ENCODE data around the gene ZNF74. TPM values are rescaled to one million over a fixed set of nuclear protein-coding genes. Genes with fewer than 3 reads are reported as not detected.

ZNF74 gene
- total and polyA plus RNA-seq, 4 donors: 4.1 to 17.6 (median 8.6) TPM

DNA sequence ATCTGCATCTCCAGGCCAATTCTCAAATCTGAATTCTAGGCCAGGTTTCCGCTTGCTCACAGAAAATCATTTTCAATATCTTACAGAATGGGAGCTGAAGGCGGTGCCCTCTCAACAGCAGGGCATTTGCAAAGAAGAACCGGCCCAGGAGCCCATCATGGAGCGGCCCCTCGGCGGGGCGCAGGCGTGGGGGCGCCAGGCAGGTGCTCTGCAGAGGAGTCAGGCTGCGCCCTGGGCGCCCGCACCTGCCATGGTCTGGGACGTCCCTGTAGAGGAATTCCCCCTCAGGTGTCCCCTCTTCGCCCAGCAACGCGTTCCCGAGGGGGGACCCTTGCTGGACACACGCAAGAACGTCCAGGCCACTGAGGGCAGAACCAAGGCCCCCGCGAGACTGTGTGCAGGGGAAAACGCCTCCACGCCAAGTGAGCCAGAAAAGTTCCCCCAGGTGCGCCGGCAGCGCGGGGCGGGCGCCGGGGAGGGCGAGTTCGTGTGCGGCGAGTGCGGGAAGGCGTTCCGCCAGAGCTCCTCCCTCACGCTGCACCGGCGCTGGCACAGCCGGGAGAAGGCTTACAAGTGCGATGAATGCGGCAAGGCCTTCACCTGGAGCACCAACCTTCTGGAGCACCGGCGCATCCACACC is 11.5 kb downstream of the ZNF74 start:
- H3K27ac ChIP-seq (ENCODE audit: low read depth in 1 of 2, low read length in 1 of 2): no peak overlapping the region
- H3K4me3 ChIP-seq: no peak overlapping the region
- DNase-seq (no peak), ATAC-seq (ENCODE audit: insufficient read depth, low FRiP score) (no peak)
- H3K4me1 ChIP-seq (ENCODE audit: control insufficient read depth in 5 of 5, insufficient read depth in 5 of 5, low read length in 5 of 5): peaks cover 0 to 2% (median 0%) of the 10 kb centered on the region in 5 donors
- H3K36me3 ChIP-seq (ENCODE audit: control insufficient read depth in 4 of 4, insufficient read depth in 4 of 4, low read length in 4 of 4): peaks cover 0 to 37% (median 14%) of the 10 kb centered on the region in 4 donors
- WGBS, 2 donors: 98% methylated on average over 43 to 45 of the region's 45 CpGs
- H3K9ac ChIP-seq (ENCODE audit: insufficient read depth in 1 of 2, low read length in 2 of 2): no peak overlapping the region
- no peaks in the 10 kb centered on the region for H3K9me3 ChIP-seq (ENCODE audit: control insufficient read depth in 4 of 4, insufficient read depth in 3 of 4, low read length in 3 of 4)
- TF ChIP-seq, protein P1, sequence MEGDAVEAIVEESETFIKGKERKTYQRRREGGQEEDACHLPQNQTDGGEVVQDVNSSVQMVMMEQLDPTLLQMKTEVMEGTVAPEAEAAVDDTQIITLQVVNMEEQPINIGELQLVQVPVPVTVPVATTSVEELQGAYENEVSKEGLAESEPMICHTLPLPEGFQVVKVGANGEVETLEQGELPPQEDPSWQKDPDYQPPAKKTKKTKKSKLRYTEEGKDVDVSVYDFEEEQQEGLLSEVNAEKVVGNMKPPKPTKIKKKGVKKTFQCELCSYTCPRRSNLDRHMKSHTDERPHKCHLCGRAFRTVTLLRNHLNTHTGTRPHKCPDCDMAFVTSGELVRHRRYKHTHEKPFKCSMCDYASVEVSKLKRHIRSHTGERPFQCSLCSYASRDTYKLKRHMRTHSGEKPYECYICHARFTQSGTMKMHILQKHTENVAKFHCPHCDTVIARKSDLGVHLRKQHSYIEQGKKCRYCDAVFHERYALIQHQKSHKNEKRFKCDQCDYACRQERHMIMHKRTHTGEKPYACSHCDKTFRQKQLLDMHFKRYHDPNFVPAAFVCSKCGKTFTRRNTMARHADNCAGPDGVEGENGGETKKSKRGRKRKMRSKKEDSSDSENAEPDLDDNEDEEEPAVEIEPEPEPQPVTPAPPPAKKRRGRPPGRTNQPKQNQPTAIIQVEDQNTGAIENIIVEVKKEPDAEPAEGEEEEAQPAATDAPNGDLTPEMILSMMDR (IDR thresholded peaks at IDR 0.05; ENCODE audit: control extremely low read depth, extremely low read depth): no peak
- H3K27me3 ChIP-seq (ENCODE audit: control insufficient read depth in 3 of 3, insufficient read depth in 3 of 3, low read length in 2 of 3): no peaks in the 10 kb centered on the region

- peaks cover 0 to 2% (median 0%) of the 10 kb centered on the region in 5 donors for H3K4me1 ChIP-seq (ENCODE audit: control insufficient read depth in 5 of 5, insufficient read depth in 5 of 5, low read length in 5 of 5)
- no peak overlapping the region for H3K9ac ChIP-seq (ENCODE audit: insufficient read depth in 1 of 2, low read length in 2 of 2)
- peaks cover 0 to 36% (median 13%) of the 10 kb centered on the region in 4 donors for H3K36me3 ChIP-seq (ENCODE audit: control insufficient read depth in 4 of 4, insufficient read depth in 4 of 4, low read length in 4 of 4)
- WGBS, 2 donors: 95 to 96% methylated on average over 62 of the region's 62 CpGs
- H3K27ac ChIP-seq (ENCODE audit: low read depth in 1 of 2, low read length in 1 of 2): no peak overlapping the region
- H3K4me3 ChIP-seq: no peak overlapping the region
- TF ChIP-seq, protein P1 (IDR thresholded peaks at IDR 0.05; ENCODE audit: control extremely low read depth, extremely low read depth): no peak
- no peaks in the 10 kb centered on the region for H3K27me3 ChIP-seq (ENCODE audit: control insufficient read depth in 3 of 3, insufficient read depth in 3 of 3, low read length in 2 of 3)
- ATAC-seq (ENCODE audit: insufficient read depth, low FRiP score): no peak
- no peak for DNase-seq
- H3K9me3 ChIP-seq (ENCODE audit: control insufficient read depth in 4 of 4, insufficient read depth in 3 of 4, low read length in 3 of 4): no peaks in the 10 kb centered on the region
Measured at GRCh38 chr22:20405931-20406685, 12.2 kb downstream of the ZNF74 start.

DNA sequence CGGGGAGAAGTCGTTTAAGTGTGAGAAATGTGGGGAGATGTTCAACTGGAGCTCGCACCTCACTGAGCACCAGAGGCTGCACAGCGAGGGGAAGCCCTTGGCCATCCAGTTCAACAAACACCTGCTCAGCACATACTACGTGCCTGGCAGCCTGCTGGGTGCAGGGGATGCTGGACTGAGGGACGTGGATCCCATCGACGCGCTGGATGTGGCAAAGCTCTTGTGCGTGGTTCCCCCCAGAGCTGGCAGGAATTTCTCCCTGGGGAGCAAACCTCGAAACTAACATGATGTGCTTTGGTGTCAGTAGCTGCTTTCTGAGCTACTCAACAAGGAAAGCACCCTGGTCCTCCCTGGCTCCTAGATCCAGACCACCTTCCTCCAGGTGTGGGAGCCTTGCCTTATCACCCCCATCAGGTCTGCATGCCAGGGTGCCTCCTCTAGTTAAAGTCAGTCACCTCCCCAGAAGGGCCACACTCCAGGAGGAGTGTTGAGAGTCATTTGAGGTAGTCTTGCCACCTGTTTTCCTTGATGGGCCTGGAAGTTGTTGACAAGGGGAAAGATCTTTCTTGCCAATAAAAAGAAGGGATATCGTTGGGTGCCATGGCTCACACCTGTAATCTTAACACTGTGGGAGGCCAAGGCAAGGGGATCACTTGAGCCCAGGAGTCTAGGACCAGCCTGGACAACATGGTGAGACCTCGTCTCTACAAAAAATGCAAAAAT is 12.9 kb downstream of the ZNF74 start:
- H3K9me3 ChIP-seq (ENCODE audit: control insufficient read depth in 4 of 4, insufficient read depth in 3 of 4, low read length in 3 of 4): no peaks in the 10 kb centered on the region
- no peak overlapping the region for H3K4me3 ChIP-seq
- no peak overlapping the region for H3K27ac ChIP-seq (ENCODE audit: low read depth in 1 of 2, low read length in 1 of 2)
- H3K9ac ChIP-seq (ENCODE audit: insufficient read depth in 1 of 2, low read length in 2 of 2): no peak overlapping the region
- ATAC-seq (ENCODE audit: insufficient read depth, low FRiP score) (no peak), DNase-seq (no peak)
- peaks cover 0 to 2% (median 0%) of the 10 kb centered on the region in 5 donors for H3K4me1 ChIP-seq (ENCODE audit: control insufficient read depth in 5 of 5, insufficient read depth in 5 of 5, low read length in 5 of 5)
- peaks cover 0 to 31% (median 11%) of the 10 kb centered on the region in 4 donors for H3K36me3 ChIP-seq (ENCODE audit: control insufficient read depth in 4 of 4, insufficient read depth in 4 of 4, low read length in 4 of 4)
- no peaks in the 10 kb centered on the region for H3K27me3 ChIP-seq (ENCODE audit: control insufficient read depth in 3 of 3, insufficient read depth in 3 of 3, low read length in 2 of 3)
- TF ChIP-seq, protein P1 (IDR thresholded peaks at IDR 0.05; ENCODE audit: control extremely low read depth, extremely low read depth): no peak
- WGBS, 2 donors: 95 to 97% methylated on average over 13 of the region's 13 CpGs
